Effector memory CD4-positive, alpha-beta T cell (primary cell): ENCODE results near the gene CCDC116.

Source experiments
- DNase-seq, 3 donors: peaks; one replicate each; pipeline ENCODE4 v3.0.0-alpha.2; 2020
- H3K27ac ChIP-seq: 2 replicates; pipeline ENCODE4 v1.7.0; 2013; ENCODE audit warnings: mild to moderate bottlenecking, low read length, moderate library complexity; ENCODE audit not compliant: insufficient read depth, poor library complexity, severe bottlenecking
- H3K27me3 ChIP-seq: replicated peaks from 2 replicates; pipeline ENCODE4 v1.7.0; 2013; ENCODE audit warnings: mild to moderate bottlenecking, low read length; ENCODE audit not compliant: insufficient read depth, control insufficient read depth, poor library complexity, severe bottlenecking
- H3K36me3 ChIP-seq: 2 replicates; pipeline ENCODE4 v1.7.0; 2013; ENCODE audit warnings: mild to moderate bottlenecking, low read length, moderate library complexity; ENCODE audit not compliant: control insufficient read depth, insufficient read depth
- H3K4me1 ChIP-seq: 2 replicates; pipeline ENCODE4 v1.7.0; 2013; ENCODE audit warnings: low read length, mild to moderate bottlenecking; ENCODE audit not compliant: control insufficient read depth, insufficient read depth, poor library complexity, severe bottlenecking
- H3K4me3 ChIP-seq: 2 replicates; pipeline ENCODE4 v1.7.0; 2013; ENCODE audit warnings: low read length, low read depth, mild to moderate bottlenecking; ENCODE audit not compliant: insufficient read depth, poor library complexity, severe bottlenecking
- H3K9me3 ChIP-seq: 2 replicates; pipeline ENCODE4 v1.7.0; 2013; ENCODE audit warnings: mild to moderate bottlenecking, low read length, moderate library complexity; ENCODE audit not compliant: control insufficient read depth

CCDC116 gene

DNA sequence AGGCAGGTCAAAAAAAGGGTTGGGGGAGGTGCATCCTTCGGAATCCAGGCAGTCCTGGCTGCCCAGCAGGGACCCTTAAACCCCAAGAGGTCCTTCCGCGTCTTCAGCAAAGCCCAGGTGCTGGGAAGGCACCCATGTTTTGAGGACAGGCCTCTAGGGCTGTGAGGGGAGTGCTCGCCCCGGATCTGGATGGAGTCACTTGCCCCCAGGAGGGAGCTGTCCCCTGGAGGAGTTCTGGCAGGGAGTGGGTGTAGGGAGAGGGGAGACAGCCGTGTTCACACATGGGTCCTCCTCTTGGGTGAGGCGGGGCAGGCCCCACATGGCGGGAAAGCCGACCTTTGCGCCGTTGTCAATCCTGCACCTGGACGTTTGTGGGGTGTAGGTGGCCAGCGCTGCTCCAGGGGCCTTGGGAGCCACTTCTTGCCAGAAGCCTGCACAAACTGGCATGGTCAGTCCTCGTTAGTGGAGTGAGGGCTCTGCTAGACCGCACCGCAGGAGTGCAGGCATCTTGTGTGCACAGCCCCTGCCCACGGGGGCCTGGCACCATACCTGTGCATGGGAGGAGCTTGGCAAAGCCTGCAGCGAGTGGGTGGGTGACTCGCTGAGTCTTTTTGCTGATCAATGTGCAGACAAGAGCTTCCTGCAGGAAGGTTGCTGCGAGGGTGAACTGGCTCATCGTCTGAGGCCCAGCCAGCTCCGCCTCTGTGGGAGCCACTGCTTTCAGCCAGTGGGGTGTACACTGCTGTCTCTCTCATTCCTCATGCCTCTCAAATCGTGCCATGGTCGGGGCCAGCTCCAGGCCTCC lies 49.2 kb downstream of the CCDC116 start:
- peaks cover 55% of the 10 kb centered on the region for H3K36me3 ChIP-seq
- H3K4me3 ChIP-seq: no peak overlapping the region
- H3K27me3 ChIP-seq: no peaks in the 10 kb centered on the region
- DNase-seq: no peak
- H3K4me1 ChIP-seq: no peaks in the 10 kb centered on the region
- no peak overlapping the region for H3K27ac ChIP-seq
- H3K9me3 ChIP-seq: no peaks in the 10 kb centered on the region

DNA sequence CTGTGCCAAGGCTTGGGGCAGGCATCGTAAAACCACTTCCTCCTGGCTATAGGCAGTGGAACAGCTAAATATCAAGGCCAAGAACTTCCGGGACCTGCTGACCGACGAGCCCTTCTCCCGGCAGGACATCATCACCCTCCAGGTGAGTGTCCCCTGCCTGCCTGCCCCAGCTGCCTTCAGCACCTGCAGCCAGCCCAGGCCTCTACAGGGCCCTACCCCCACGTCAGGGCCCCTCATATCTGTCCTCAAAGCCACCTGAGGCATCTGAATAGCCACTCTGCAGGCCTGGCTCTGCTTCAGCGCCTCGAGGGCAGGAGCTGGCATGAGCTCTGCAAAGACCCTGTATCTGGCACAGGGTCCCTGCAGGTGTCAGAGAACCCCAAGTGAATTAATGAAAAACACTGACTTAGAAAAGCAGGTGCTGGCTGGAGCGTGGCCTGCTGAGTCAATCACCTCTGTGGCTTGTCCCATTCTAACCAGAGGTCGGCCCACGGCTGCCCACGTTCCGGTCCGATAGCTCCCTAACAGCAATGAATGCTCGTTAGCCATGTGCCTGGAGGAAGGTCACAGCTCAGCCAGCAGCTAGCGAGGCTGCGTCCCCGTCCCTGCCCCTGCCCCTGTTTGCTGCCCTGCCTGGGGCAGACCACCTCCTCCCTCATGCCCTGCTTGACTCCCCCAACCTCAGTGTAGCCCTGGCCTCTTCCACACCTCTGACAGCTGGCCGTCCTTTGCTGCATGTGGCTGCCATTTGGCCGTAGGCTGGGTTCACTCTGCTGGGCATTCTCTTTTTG lies 50.0 kb downstream of the CCDC116 start:
- Histone ChIP-seq H3K4me1 (no peaks in the 10 kb centered on the region), H3K4me3 (no peak overlapping the region), H3K9me3 (no peaks in the 10 kb centered on the region), H3K36me3 (peaks cover 61% of the 10 kb centered on the region), H3K27me3 (no peaks in the 10 kb centered on the region), H3K27ac (no peak overlapping the region)
- DNase-seq: no peak

DNA sequence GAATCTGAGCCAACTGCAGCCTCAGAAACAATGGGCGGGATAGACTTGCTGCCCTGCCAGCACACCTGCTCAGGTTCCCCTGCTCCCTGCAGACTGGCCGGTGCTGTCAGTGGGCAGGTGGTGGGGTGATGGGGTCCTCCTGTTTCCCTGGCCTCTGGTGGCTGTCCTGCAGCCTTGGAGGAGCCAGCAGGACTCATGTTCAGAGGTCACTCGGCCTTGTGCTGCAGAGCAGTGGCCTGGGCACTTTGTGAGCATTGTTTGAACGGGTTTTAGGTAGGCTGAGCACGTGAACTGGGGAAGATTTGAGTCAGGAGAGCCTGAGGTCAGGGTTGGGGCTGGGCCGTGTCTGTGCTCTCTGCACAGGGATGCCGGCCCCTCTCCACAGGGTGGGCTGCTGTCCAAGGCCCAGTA lies 50.8 kb downstream of the CCDC116 start:
- Histone ChIP-seq H3K9me3 (no peaks in the 10 kb centered on the region), H3K27me3 (no peaks in the 10 kb centered on the region), H3K4me1 (no peaks in the 10 kb centered on the region), H3K4me3 (no peak overlapping the region), H3K27ac (no peak overlapping the region), H3K36me3 (peaks cover 69% of the 10 kb centered on the region)
- DNase-seq: no peak

DNA sequence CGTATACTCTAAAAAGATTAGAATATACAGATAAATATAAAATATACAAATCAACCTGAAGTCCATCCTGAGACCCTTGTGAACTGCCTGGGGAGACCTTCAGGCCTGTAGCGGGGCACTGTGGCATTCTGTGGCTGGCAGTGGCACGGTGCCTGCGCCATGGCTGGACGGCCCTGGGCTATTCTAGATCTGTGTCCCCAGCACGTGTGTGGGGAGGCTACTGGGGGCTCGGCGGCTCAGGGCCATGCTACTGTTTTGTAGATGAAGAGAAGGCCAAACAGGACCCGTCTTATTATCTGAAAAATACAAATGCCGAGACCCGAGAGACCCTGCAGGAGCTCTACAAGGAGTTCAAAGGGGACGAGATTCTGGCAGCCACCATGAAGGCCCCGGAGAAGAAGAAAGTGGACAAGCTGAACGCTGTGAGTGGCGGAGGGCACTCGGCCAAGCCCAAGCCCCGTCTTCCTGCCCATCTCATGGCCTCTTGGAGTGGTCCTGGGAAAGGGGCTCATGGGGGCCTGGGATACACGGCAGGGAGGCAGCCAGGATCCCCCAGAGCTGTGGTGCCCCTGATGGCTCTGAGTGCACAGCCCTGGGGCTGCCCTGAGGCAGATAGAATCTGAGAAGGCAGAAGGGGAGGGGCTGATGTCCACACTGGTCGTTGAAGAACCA lies 52.1 kb downstream of the CCDC116 start:
- no peak overlapping the region for H3K4me3 ChIP-seq
- no peaks in the 10 kb centered on the region for H3K27me3 ChIP-seq
- peaks cover 72% of the 10 kb centered on the region for H3K36me3 ChIP-seq
- H3K4me1 ChIP-seq: no peaks in the 10 kb centered on the region
- no peaks in the 10 kb centered on the region for H3K9me3 ChIP-seq
- DNase-seq: no peak
- H3K27ac ChIP-seq: no peak overlapping the region

DNA sequence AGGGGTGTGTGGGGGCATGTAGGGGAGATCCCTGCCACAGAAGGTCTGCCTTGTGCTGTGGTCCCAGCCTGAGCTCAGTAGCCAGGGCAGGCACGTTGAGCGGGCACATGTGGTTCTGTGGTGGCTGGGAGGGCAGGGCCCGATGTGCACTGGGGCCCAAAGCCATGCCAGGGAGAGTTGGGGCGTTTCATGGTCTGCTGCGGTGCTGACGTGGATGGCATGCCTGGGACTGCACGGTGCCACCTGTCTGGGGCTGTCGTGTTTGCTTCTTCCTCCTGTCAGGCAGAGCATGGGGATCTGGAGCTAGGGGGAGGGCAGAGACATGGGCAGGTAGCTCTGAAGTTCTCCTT lies 52.6 kb downstream of the CCDC116 start:
- Histone ChIP-seq H3K4me1 (no peaks in the 10 kb centered on the region), H3K36me3 (peaks cover 70% of the 10 kb centered on the region), H3K9me3 (no peaks in the 10 kb centered on the region), H3K27ac (no peak overlapping the region), H3K4me3 (no peak overlapping the region), H3K27me3 (no peaks in the 10 kb centered on the region)
- DNase-seq: no peak

DNA sequence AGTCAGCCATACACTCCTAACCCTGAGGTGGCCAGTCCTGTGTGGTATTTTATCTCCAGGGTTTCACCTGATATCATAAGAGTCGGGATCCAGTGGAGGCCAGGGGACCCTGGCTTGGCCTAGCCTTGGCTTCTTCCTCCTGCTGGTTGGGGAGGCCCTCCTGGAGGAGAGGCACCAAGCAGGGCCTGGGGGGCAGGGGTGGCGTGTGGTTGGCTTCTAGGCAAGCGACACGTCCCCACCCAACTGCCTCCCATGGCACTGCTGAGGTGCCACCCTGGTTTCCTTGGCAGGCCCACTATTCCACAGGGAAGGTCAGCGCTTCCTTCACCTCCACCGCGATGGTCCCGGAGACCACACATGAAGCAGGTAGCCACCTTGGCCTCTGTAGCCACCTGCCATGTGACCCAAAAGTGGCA lies 53.6 kb downstream of the CCDC116 start:
- no peak for DNase-seq
- Histone ChIP-seq H3K27ac (no peak overlapping the region), H3K27me3 (no peaks in the 10 kb centered on the region), H3K4me3 (no peak overlapping the region), H3K9me3 (no peaks in the 10 kb centered on the region), H3K4me1 (no peaks in the 10 kb centered on the region), H3K36me3 (peaks cover 65% of the 10 kb centered on the region)
